Erythroblast (primary cell): ENCODE data around the gene ZNF23.

Experiments
- GATA1 ChIP-seq: IDR thresholded peaks from 2 replicates; pipeline ENCODE4 v1.6.1; 2011; ENCODE audit warnings: low read depth, mild to moderate bottlenecking, control low read depth, low read length, moderate library complexity
- POLR2A ChIP-seq: IDR thresholded peaks from 2 replicates; pipeline ENCODE4 v1.6.1; 2011; ENCODE audit warnings: mild to moderate bottlenecking, low read length

DNA sequence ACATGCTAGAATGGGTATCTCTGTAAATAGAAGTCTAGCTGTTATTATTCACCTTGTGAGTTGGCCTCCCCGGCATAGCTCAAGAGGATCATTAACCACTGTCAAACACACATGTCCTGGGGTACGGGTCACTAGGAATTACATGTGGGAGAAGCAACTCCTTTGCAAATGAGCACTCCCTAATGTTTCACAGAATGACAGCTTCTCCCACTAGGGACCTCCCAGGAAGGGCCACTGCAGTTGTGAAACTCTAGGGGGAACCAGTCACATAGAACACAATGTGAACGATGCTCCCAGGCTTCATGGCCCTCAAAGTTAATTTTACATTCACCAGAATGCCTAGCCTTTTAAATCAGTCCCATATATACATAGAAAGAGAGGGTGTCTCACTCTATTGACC lies 39.5 kb upstream of the ZNF23 start:
- TF ChIP-seq POLR2A (no peak), GATA1 (no peak)
